ENCODE data around the gene CBX5.

Gene CBX5

DNA sequence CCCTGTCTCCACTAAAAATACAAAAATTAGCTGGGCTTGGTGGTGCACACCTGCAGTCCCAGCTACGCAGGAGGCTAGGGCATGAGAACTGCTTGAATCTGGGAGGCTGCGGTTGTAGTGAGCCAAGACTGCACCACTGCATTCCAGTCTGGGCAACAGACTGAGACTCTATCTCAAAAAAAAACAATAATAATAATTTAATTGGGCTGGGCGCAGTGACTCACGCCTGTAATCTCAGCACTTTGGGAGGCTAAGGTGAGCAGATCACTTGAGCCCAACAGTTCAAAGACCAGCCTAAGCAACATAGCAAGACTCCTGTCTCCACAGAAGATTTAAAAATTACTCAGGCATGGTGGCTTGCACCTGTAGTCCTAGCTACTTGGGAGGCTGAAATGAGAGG is 26.7 kb downstream of the CBX5 start:
- Histone ChIP-seq H3K27me3 (ENCODE audit: low read depth, low read length) (no peaks in the 10 kb centered on the region), H4K20me1 (ENCODE audit: insufficient read depth, low read length) (no peaks in the 10 kb centered on the region), H3K27ac (ENCODE audit: low read length) (no peak overlapping the region), H3K9me3 (ENCODE audit: insufficient read depth, low read length) (no peaks in the 10 kb centered on the region), H3K4me2 (ENCODE audit: low read length) (no peak overlapping the region), H3K36me3 (replicated peaks; ENCODE audit: low read depth, low read length) (peaks cover 44% of the 10 kb centered on the region), H3K79me2 (ENCODE audit: low read length) (peaks cover 38% of the 10 kb centered on the region), H3K4me3 (ENCODE audit: low read length) (no peak overlapping the region), H2AFZ (ENCODE audit: low read depth, low read length) (no peak overlapping the region), H3K9ac (ENCODE audit: low read length) (no peak overlapping the region), H3K4me1 (ENCODE audit: low read length) (peaks cover 13% of the 10 kb centered on the region)
- TF ChIP-seq EZH2phosphoT487 (IDR thresholded peaks at IDR 0.05; ENCODE audit: low read depth) = no peak
- TF ChIP-seq, protein P1, sequence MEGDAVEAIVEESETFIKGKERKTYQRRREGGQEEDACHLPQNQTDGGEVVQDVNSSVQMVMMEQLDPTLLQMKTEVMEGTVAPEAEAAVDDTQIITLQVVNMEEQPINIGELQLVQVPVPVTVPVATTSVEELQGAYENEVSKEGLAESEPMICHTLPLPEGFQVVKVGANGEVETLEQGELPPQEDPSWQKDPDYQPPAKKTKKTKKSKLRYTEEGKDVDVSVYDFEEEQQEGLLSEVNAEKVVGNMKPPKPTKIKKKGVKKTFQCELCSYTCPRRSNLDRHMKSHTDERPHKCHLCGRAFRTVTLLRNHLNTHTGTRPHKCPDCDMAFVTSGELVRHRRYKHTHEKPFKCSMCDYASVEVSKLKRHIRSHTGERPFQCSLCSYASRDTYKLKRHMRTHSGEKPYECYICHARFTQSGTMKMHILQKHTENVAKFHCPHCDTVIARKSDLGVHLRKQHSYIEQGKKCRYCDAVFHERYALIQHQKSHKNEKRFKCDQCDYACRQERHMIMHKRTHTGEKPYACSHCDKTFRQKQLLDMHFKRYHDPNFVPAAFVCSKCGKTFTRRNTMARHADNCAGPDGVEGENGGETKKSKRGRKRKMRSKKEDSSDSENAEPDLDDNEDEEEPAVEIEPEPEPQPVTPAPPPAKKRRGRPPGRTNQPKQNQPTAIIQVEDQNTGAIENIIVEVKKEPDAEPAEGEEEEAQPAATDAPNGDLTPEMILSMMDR (IDR thresholded peaks at IDR 0.05; ENCODE audit: low read depth, low read length) = no peak

DNA sequence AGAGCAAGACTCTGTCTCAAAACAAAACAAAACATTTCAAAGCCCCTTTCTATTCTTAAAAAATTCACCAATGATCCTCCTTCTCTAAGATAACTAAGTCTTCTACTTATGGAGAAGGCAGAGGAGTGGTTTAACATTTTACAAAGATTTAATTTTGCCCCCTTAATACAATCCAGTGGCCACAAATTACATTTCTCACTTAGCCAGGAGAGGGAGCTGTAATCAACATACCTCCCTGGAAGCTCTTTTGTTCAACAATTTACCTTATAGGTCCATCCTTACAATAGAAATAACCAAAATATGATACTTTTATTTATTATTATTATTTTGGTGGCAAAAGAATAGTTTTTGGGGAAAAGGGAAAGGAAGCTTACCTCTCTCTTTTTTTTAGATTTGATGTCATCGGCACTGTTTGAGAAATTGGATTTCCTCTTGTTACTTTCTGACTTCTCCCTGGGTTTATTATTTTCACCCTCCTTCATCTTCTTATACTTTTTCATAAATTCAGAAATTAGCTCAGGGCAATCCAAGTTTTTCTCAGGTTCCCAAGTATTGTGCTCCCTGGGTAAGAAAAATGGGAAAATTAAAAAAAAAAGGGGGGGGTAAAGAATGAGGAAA is 28.1 kb downstream of the CBX5 start:
- no peak overlapping the region for H3K9ac ChIP-seq (ENCODE audit: low read length)
- no peak overlapping the region for H3K27ac ChIP-seq (ENCODE audit: low read length)
- peaks cover 27% of the 10 kb centered on the region for H3K79me2 ChIP-seq (ENCODE audit: low read length)

DNA sequence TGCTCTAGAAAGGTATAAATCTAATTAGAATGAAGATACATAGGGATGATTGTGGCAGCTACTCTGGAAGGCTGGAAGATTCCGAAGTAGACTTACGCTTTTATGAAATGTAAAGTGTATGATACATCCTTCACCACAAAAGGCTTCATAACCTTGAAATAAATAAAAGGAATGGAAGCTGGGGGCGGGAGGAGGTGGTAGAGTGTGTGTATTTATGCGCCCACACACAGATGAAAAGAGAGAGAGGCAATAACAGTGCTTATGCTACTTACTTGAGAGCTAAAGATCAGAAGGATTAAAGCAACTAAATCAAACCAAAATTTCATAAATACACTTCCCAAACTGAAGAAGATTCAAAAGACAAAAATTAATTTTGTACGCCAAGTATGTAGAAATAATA is 30.4 kb downstream of the CBX5 start:
- H3K36me3 ChIP-seq (replicated peaks; ENCODE audit: low read depth, low read length) = peaks cover 40% of the 10 kb centered on the region
- no peak overlapping the region for H3K4me2 ChIP-seq (ENCODE audit: low read length)
- peaks cover 15% of the 10 kb centered on the region for H3K79me2 ChIP-seq (ENCODE audit: low read length)
- TF ChIP-seq EZH2phosphoT487 (IDR thresholded peaks at IDR 0.05; ENCODE audit: low read depth) = no peak
- TF ChIP-seq, protein P1 (IDR thresholded peaks at IDR 0.05; ENCODE audit: low read depth, low read length) = no peak
- no peak overlapping the region for H2AFZ ChIP-seq (ENCODE audit: low read depth, low read length)
- H3K27ac ChIP-seq (ENCODE audit: low read length) = no peak overlapping the region
- no peaks in the 10 kb centered on the region for H3K27me3 ChIP-seq (ENCODE audit: low read depth, low read length)
- 0 out of 2 replicates have a peak, but pooled peaks cover 2% of the 10 kb centered on the region for H3K4me1 ChIP-seq (ENCODE audit: low read length)
- H3K4me3 ChIP-seq (ENCODE audit: low read length) = no peak overlapping the region
- no peak overlapping the region for H3K9ac ChIP-seq (ENCODE audit: low read length)
- no peaks in the 10 kb centered on the region for H3K9me3 ChIP-seq (ENCODE audit: insufficient read depth, low read length)
- H4K20me1 ChIP-seq (ENCODE audit: insufficient read depth, low read length) = no peaks in the 10 kb centered on the region

More for the DNA sequence above, 28.1 kb downstream of the CBX5 start:
- peaks cover 44% of the 10 kb centered on the region for H3K36me3 ChIP-seq (replicated peaks; ENCODE audit: low read depth, low read length)
- H3K4me3 ChIP-seq (ENCODE audit: low read length) = no peak overlapping the region
- H3K4me1 ChIP-seq (ENCODE audit: low read length) = 0 out of 2 replicates have a peak, but pooled peaks cover 2% of the 10 kb centered on the region
- no peak overlapping the region for H2AFZ ChIP-seq (ENCODE audit: low read depth, low read length)
- TF ChIP-seq EZH2phosphoT487 (IDR thresholded peaks at IDR 0.05; ENCODE audit: low read depth) = no peak
- TF ChIP-seq, protein P1 (IDR thresholded peaks at IDR 0.05; ENCODE audit: low read depth, low read length) = peak; percentile 64
- H3K4me2 ChIP-seq (ENCODE audit: low read length) = no peak overlapping the region
- no peaks in the 10 kb centered on the region for H3K9me3 ChIP-seq (ENCODE audit: insufficient read depth, low read length)
- no peaks in the 10 kb centered on the region for H3K27me3 ChIP-seq (ENCODE audit: low read depth, low read length)
- H4K20me1 ChIP-seq (ENCODE audit: insufficient read depth, low read length) = no peaks in the 10 kb centered on the region

- H2AFZ ChIP-seq (ENCODE audit: low read depth, low read length) = no peak overlapping the region
- H3K4me1 ChIP-seq (ENCODE audit: low read length) = peaks cover 11% of the 10 kb centered on the region
- H3K36me3 ChIP-seq (replicated peaks; ENCODE audit: low read depth, low read length) = peaks cover 38% of the 10 kb centered on the region
- no peak overlapping the region for H3K27ac ChIP-seq (ENCODE audit: low read length)
- peaks cover 7% of the 10 kb centered on the region; the same call in 1 of the 2 replicates for H4K20me1 ChIP-seq (ENCODE audit: insufficient read depth, low read length)
- TF ChIP-seq EZH2phosphoT487 (IDR thresholded peaks at IDR 0.05; ENCODE audit: low read depth) = no peak
- TF ChIP-seq, protein P1 (IDR thresholded peaks at IDR 0.05; ENCODE audit: low read depth, low read length) = no peak
- no peaks in the 10 kb centered on the region; the same call in 1 of the 2 replicates for H3K79me2 ChIP-seq (ENCODE audit: low read length)
- no peaks in the 10 kb centered on the region for H3K27me3 ChIP-seq (ENCODE audit: low read depth, low read length)
- H3K9ac ChIP-seq (ENCODE audit: low read length) = no peak overlapping the region
- no peaks in the 10 kb centered on the region for H3K9me3 ChIP-seq (ENCODE audit: insufficient read depth, low read length)
- no peak overlapping the region for H3K4me3 ChIP-seq (ENCODE audit: low read length)
- no peak overlapping the region for H3K4me2 ChIP-seq (ENCODE audit: low read length)
Observed at GRCh38 chr12:54246011-54246641, 33.8 kb downstream of the CBX5 start.
